PC-9 (cell line): ENCODE measurements around the gene SSBP2.

Experiments used
- EZH2 ChIP-seq: fragments of 200-600 bp; sonication (generic); IDR thresholded peaks from 2 replicates; pipeline ENCODE4 v1.8.0; 2017; ENCODE audit warnings: antibody characterized with exemption, low read depth
- TF ChIP-seq, protein P1 (sequence below): fragments of 200-600 bp; sonication (generic); conservative IDR thresholded peaks from 2 replicates; pipeline ENCODE4 v1.6.1; 2017; ENCODE audit warnings: mixed run types, antibody characterized with exemption, mild to moderate bottlenecking, moderate library complexity

DNA sequence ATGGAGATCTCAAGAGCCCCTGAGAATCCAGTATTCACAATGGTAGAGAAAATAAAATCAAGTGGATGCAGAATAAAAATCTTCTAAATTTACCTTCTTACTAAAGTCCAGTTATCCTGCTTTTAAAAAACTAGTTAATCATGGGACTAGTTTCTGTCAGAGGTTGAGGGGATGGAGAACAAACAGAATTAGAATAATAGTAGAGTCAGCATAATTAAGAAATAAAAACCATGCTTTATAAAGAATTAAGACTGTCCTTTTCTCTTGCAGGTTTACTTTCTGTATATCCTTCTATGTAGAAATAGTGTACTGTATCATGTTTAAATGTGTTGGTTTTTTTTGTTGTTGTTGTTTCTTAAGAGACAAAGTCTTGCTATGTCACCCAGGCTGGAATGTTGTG is 380.0 kb downstream of the SSBP2 start:
- TF ChIP-seq, protein P1, sequence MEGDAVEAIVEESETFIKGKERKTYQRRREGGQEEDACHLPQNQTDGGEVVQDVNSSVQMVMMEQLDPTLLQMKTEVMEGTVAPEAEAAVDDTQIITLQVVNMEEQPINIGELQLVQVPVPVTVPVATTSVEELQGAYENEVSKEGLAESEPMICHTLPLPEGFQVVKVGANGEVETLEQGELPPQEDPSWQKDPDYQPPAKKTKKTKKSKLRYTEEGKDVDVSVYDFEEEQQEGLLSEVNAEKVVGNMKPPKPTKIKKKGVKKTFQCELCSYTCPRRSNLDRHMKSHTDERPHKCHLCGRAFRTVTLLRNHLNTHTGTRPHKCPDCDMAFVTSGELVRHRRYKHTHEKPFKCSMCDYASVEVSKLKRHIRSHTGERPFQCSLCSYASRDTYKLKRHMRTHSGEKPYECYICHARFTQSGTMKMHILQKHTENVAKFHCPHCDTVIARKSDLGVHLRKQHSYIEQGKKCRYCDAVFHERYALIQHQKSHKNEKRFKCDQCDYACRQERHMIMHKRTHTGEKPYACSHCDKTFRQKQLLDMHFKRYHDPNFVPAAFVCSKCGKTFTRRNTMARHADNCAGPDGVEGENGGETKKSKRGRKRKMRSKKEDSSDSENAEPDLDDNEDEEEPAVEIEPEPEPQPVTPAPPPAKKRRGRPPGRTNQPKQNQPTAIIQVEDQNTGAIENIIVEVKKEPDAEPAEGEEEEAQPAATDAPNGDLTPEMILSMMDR = no peak
- no peak for TF ChIP-seq EZH2
